HFF-Myc (cell line): ENCODE measurements around the gene CTXN3.

Experiments used
- DNase-seq: peaks from one replicate; pipeline ENCODE4 v3.0.0-alpha.2; 2011; ENCODE audit warnings: low read depth; ENCODE audit errors: extremely low read depth
- H3K4me3 ChIP-seq: replicated peaks from 2 replicates; pipeline ENCODE4 v1.5.1; 2011; ENCODE audit warnings: low read depth, mild to moderate bottlenecking, control low read depth, low read length
- CTCF ChIP-seq: IDR thresholded peaks from 2 replicates; pipeline ENCODE4 v1.5.1; 2012; ENCODE audit warnings: mild to moderate bottlenecking, low read depth, low read length, control low read depth; ENCODE audit errors: missing control alignments

The CTXN3 gene

GRCh38 chr5:127705120-127705892 lies 56.4 kb downstream of the CTXN3 start:
- DNase-seq: peak; percentile 65
- H3K4me3 ChIP-seq: no peak overlapping the region
- TF ChIP-seq CTCF: no peak

- no peak overlapping the region for H3K4me3 ChIP-seq
- no peak for DNase-seq
- no peak for TF ChIP-seq CTCF
Observed at GRCh38 chr5:127706691-127707090, 57.8 kb downstream of the CTXN3 start.

DNA sequence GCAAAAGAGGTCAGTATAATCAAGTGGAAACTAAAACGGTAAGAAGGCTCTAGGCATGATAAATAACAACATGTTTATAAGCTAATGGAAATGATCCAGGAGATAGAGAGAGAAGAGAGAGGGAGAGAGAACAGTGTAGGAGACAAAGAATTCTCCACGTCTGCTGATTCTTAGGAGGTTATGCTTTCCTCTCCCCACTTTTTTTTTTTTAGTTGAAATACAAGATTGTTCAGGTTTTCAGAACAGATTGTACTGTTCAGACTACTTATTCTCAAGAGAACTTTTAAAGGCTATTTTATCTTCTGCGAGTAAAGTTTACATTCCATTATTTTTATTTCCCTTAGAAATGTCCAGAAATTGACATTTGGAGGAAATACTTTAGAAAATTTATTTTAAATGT lies 58.3 kb downstream of the CTXN3 start:
- no peak for TF ChIP-seq CTCF
- DNase-seq: no peak
- H3K4me3 ChIP-seq: no peak overlapping the region
